Measurements from ENCODE around the gene PTPRT. TPM values are rescaled to one million over a fixed set of nuclear protein-coding genes. Genes with fewer than 3 reads are reported as not detected.

Gene PTPRT
- total RNA-seq, 6 experiments from 2014 or later: not detected

- Mint-ChIP-seq H3K4me3 (no peak overlapping the region), H3K27me3 (ENCODE audit: insufficient read depth) (peaks cover 2% of the 10 kb centered on the region; the same call in 1 of the 2 replicates), H3K9me3 (peaks cover 14% of the 10 kb centered on the region; the same call in 1 of the 2 replicates), H3K27ac (no peak overlapping the region), H3K4me1 (ENCODE audit: low read depth) (no peaks in the 10 kb centered on the region), H3K36me3 (ENCODE audit: low read depth) (no peaks in the 10 kb centered on the region)
- DNase-seq: no peak
- TF ChIP-seq CTCF (IDR thresholded peaks at IDR 0.05): no peak
Measured at GRCh38 chr20:42594011-42594410, 595.7 kb downstream of the PTPRT start.

- H3K9me3 Mint-ChIP-seq: peaks cover 4% of the 10 kb centered on the region; the same call in 1 of the 2 replicates
- H3K4me3 Mint-ChIP-seq: no peak overlapping the region
- no peak overlapping the region for H3K27ac Mint-ChIP-seq
- H3K4me1 Mint-ChIP-seq (ENCODE audit: low read depth): no peaks in the 10 kb centered on the region
- H3K27me3 Mint-ChIP-seq (ENCODE audit: insufficient read depth): peaks cover 2% of the 10 kb centered on the region; the same call in 1 of the 2 replicates
- no peak for DNase-seq
- H3K36me3 Mint-ChIP-seq (ENCODE audit: low read depth): no peaks in the 10 kb centered on the region
- TF ChIP-seq CTCF (IDR thresholded peaks at IDR 0.05): no peak
Measured at GRCh38 chr20:42589976-42590639, 599.6 kb downstream of the PTPRT start.

- no peak for DNase-seq
- H3K4me1 Mint-ChIP-seq (ENCODE audit: low read depth): no peaks in the 10 kb centered on the region
- no peak overlapping the region for H3K4me3 Mint-ChIP-seq
- H3K36me3 Mint-ChIP-seq (ENCODE audit: low read depth): no peaks in the 10 kb centered on the region
- H3K27ac Mint-ChIP-seq: no peak overlapping the region
- peaks cover 2% of the 10 kb centered on the region for H3K27me3 Mint-ChIP-seq (ENCODE audit: insufficient read depth)
- no peak for TF ChIP-seq CTCF (IDR thresholded peaks at IDR 0.05)
- H3K9me3 Mint-ChIP-seq: peaks cover 2% of the 10 kb centered on the region; the same call in 1 of the 2 replicates
Measured at GRCh38 chr20:42588847-42589246, 600.9 kb downstream of the PTPRT start.

- Mint-ChIP-seq H3K27ac (no peak overlapping the region), H3K4me1 (ENCODE audit: low read depth) (no peaks in the 10 kb centered on the region), H3K9me3 (no peaks in the 10 kb centered on the region), H3K4me3 (no peak overlapping the region), H3K27me3 (ENCODE audit: insufficient read depth) (peaks cover 2% of the 10 kb centered on the region), H3K36me3 (ENCODE audit: low read depth) (no peaks in the 10 kb centered on the region)
- DNase-seq: no peak
- no peak for TF ChIP-seq CTCF (IDR thresholded peaks at IDR 0.05)
Measured at GRCh38 chr20:42587427-42587826, 602.3 kb downstream of the PTPRT start.

- no peaks in the 10 kb centered on the region for H3K36me3 Mint-ChIP-seq (ENCODE audit: low read depth)
- no peak overlapping the region for H3K27ac Mint-ChIP-seq
- H3K4me1 Mint-ChIP-seq (ENCODE audit: low read depth): no peaks in the 10 kb centered on the region
- no peaks in the 10 kb centered on the region; the same call in 1 of the 2 replicates for H3K27me3 Mint-ChIP-seq (ENCODE audit: insufficient read depth)
- DNase-seq: no peak
- no peak for TF ChIP-seq CTCF (IDR thresholded peaks at IDR 0.05)
- peaks cover 15% of the 10 kb centered on the region for H3K9me3 Mint-ChIP-seq
- H3K4me3 Mint-ChIP-seq: no peak overlapping the region
Measured at GRCh38 chr20:42581311-42581710, 608.4 kb downstream of the PTPRT start.
